NCI-H524 (cell line): ENCODE results near the gene CACNA1E.

ENCODE experiments used
- DNase-seq, 2 experiments: peaks; one replicate each; lab custom pipeline; 2025; lab: John Stamatoyannopoulos, UW

CACNA1E gene

DNA sequence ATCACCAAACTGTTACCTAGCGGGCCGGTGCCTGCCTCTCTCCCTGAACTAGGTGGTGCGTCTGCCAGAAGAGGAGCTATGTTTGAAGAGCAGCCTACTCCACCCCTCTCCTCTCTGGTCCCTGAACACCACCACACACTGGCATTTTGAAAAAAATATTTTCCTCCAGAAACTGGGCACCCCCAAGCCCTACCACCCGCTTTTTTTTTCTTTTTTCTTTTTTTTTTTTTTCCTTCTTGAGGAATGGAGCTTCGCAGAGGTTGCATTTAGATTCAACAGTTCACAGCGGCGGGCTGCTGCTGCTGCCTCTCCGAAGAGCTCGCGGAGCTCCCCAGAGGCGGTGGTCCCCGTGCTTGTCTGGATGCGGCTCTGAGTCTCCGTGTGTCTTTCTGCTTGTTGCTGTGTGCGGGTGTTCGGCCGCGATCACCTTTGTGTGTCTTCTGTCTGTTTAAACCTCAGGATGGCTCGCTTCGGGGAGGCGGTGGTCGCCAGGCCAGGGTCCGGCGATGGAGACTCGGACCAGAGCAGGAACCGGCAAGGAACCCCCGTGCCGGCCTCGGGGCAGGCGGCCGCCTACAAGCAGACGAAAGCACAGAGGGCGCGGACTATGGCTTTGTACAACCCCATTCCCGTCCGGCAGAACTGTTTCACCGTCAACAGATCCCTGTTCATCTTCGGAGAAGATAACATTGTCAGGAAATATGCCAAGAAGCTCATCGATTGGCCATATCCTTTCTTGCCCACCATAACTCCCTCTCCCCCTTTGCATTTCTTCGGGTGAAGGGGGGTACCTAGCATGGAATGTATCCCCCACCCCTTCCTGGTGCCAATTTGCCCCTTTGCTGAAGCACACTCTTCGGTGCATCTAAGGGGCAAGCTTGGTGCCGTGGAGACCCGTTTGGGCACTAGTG lies at the start of gene CACNA1E:
CACNA1E (plus strand) TSS at position 233 of the 911 bp plus-strand sequence; CDS start at position 461, 228 bp downstream.
- DNase-seq = no peak

DNA sequence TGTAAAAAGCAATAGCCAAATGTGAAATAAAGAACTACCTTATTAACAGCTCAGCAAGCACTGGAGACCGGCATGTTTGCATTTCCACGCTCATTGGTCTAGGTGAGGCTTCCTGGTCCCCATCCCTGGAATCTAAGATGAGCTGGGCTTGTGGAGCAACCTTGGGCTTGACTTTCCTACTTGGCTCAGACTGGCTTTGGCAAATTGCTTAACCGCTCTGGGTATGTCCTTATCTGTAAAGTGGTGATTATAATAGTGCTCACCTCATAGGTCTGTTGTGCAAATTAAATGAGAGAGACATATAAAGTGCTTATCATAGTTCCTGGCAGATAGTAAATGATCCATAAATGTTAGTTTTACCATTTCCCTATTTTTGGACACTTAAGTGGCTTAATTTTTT lies 49.4 kb upstream of the CACNA1E start:
- no peak for DNase-seq

- no peak for DNase-seq
Observed at GRCh38 chr1:181438013-181438412, 45.3 kb upstream of the CACNA1E start.

DNA sequence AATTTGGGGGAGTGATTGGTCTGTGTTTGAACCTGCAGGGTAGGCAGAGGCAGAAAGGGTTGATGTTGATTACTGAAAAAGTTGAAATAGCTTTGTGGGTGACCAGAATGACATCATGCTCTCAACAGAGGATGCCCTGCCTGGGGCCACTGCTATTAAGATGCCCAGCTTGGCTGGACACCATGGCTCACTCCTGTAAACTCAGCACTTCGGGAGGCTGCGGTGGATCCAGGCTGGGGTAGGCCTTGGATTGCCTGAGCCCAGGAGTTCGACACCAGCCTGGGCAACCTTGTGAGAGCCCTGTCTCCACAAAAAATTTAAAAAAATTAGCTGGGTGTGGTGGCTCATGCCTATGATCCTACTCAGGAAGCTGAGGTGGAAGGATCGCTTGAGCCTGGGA lies 42.8 kb upstream of the CACNA1E start:
- DNase-seq = no peak

DNA sequence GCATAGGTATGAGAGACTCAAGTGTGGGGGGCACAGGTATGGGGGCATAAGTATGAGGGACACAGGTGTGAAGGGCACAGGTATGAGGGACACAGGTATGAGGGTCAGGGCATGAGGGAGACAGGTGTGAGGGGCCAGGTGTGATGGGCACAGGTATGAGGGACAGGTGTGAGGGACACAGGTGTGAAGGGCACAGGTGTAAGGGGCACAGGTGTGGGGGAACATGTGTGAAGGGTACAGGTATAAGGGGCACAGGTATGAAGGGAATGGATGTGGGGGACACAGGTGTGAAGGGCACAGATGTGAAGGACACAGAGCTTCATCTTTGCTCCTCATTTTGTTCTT lies 41.2 kb upstream of the CACNA1E start:
- DNase-seq = no peak

DNA sequence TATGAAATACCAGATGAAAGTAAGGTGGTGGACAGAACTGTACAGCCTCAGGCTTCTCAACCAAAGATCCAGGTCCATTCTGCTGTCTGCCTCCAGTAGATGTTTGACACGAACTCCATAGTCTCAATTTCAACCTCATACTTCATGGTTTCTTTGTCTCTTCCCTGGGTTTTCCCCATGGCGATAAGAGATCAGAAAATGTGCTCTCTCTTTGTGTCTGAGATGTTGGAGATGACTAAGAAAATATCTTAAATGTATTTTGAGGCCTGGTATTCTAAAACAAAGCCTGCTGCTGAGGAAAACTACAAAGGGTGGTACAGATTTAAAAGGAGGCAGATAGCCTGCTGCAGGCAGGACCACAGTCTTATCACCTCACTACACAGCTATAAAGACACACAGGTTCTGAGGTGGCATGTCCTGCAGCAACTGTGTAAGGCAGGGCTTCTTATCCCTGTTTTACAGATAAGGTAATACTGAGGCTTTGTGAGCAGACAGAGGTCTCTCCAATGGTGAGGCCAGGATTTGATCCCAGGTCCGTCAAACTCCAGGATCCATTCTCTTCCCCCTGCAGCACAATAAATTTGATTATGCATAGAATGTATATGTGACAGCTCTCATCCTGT lies 40.0 kb upstream of the CACNA1E start:
- no peak for DNase-seq

DNA sequence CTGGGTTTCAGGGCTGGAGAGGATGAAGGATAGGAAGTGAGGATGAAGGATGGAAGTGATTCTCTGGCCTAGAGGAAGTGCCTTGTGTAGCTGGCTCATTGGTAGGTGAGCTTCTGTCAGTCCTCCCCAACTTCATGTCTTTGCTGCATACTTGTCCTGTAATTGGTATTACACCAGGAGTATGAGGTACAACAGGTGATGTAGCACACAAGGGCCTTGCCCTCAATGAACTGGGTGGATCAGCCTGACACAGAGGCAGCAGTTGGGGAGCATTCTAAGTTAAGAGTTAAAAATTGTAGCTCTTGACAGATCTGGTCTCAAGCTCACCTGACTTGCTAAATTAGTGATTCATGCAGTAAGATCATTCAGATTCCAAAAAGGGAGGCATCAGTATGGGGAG lies 37.9 kb upstream of the CACNA1E start:
- no peak for DNase-seq

DNA sequence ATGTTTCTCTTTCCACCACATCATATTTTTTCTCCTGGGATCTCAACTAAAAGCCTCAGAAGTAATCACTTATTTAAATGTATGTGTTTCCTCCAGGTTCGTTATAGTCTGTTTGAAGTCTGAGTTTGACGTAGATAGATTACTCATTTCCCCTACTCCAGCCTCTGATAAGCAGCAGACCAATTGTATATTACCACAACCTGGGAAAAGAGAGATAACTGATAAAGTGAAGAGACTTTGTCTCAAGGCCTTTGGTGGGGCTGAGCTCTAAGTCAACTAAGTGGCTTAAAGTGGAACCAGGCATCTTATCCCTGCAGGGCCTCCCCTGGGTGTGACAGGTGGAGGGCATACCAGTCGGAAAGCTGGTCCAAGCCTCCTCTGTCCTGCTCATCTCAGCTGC lies 34.9 kb upstream of the CACNA1E start:
- DNase-seq = no peak

- no peak for DNase-seq
Observed at GRCh38 chr1:181451661-181452230, 31.6 kb upstream of the CACNA1E start.

DNA sequence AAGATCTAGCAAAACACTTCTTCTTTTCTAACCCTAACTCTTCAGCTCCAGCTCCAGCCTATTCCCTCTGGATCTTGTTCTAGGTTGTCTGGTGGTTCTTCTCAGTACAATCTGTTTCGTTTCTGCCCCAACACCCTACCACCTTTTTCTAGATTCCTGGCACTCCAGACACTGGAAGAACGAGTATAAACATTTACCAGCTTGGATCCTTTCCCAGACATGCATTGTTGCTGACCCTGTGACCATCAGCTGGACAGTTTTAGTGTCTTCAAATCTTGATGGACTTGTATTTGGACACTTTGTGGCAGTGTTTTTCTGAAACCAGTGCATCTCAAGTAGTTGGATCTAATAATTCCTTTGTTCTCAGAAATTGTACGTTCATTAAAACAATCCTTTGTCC lies 30.6 kb upstream of the CACNA1E start:
- DNase-seq = no peak

GRCh38 chr1:181453541-181454201 lies 29.6 kb upstream of the CACNA1E start:
- DNase-seq = no peak

GRCh38 chr1:181456551-181456950 lies 26.8 kb upstream of the CACNA1E start:
- DNase-seq = no peak

GRCh38 chr1:181458419-181458818 lies 24.9 kb upstream of the CACNA1E start:
- no peak for DNase-seq

DNA sequence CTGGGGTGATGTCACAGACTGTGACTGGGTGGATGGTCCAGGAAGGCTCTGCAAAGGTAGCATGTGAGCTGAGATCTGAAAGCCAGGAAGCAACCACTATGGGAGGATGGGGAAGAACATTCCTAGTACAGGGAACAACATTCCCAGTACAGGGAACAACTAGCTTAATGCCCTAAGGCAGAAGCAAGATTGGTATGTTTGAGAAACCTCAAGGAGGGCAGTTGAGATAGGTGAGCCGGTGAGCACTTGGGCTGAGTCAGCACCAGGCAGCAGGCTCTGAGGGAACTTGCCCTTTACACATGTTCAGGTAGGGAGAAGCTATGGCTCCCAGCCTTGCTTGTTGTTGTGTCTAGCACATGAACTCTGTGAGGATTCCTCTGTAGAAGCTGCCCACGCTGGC lies 24.2 kb upstream of the CACNA1E start:
- DNase-seq = no peak

DNA sequence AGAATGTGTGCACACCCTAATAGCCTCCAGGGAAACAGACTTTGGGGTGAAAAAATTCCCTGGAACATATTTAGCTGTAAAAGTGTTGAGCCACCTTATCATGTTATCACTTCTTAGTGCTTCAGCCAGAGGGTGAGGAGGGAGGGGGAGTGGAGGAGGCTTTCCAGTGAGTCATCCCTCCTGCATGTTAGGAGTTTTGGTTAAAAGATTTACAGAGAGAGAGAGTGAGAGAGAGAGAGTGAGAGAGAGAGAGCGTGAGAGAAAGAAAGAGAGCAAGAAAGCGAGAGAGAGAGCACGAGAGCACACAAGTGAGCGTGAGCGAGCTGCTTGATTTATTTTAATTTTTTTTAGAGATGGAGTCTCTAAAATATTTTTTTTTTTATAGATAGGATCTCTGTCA lies 13.5 kb upstream of the CACNA1E start:
- no peak for DNase-seq

DNA sequence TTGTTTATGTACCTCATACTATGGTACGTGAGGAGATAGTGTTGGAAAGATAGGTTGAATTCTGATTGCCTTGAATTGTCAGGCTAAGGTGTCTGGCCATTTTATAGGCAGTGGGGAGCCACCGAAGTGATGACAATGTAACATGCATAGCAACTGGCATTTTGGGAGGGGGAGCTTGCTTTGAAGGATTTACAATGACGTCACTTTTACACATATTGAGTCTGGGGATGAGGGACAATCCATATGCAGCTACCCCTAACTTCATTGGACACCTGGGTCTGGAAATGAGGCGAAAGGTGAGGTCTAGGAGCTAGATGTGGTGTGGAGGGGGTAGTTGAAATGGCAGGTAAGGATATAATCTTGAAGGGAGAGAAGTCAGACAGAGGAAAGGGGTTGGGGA lies 7.7 kb upstream of the CACNA1E start:
- no peak for DNase-seq

GRCh38 chr1:181476581-181476980 lies 6.7 kb upstream of the CACNA1E start:
- no peak for DNase-seq

GRCh38 chr1:181478306-181478705 lies 5.0 kb upstream of the CACNA1E start:
- DNase-seq = no peak

DNA sequence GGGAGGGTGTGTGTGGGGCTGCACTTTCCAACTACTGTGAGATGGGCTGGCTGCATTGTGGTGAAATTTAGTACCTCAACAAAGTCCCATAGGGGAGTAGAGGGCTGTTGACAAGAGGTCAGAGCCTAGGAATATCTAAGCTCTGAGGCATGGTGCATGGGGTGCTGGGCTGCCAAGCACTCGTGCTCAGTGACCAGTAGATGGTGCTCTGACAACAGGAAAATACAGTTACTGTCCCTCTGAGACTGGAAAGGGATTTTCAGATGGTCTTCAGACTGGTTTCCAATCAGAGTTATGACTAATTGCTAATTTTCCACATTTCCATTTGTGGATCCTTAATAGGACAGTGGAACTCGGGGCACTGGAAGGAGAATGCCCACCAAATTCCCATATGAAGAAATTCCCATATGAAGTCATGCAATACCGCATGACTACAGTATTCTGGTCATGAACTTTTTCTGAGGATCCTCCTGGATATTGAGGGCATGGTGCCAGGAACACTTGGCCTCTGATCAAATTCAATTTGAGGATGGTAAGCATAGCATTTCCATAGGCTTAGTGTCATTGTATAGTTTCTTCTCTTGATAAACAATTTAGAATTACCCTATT lies 4.1 kb upstream of the CACNA1E start:
- DNase-seq = peak; percentile 30 to 77

DNA sequence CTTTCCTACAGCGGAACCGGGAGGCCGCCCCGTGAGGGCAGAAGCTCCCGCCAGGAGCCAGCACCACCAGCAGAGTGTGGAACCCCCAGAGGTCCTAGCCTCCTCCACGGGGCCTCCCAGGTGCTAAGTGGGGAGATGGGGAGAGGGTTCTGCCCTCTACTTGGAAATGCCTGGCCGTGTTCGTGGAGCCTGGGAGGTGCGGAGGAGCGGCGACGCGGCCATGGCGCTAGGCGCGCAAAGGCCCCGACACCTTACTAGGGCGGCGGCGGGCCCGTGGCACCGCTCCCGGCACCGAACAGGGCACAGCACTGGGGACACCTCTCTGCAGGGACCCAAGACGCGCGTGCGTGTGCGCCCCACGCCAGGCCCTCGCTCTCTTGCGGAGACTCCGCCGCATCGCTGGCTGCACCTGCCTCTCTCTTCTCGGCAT lies 1.3 kb upstream of the CACNA1E start:
- no peak for DNase-seq

- peak; percentile 41 to 66 for DNase-seq
Observed at GRCh38 chr1:181482521-181483284, 614 bp upstream of the CACNA1E start.
